Ammon's horn (tissue), 1 donor: ENCODE data around the gene GARS1.
A peak's percentile ranks its signal among the peaks of the same experiment; 100 is the strongest.
"Not testable (repeated sequence)": the region's sequence is repeated elsewhere in the genome, so short reads cannot be mapped to it uniquely, and the experiment has no call there.

Experiments
- DNase-seq: peaks from one replicate; pipeline ENCODE4 v3.0.0-alpha.2; 2016; ENCODE audit warnings: low spot score

The GARS1 gene, protein sequence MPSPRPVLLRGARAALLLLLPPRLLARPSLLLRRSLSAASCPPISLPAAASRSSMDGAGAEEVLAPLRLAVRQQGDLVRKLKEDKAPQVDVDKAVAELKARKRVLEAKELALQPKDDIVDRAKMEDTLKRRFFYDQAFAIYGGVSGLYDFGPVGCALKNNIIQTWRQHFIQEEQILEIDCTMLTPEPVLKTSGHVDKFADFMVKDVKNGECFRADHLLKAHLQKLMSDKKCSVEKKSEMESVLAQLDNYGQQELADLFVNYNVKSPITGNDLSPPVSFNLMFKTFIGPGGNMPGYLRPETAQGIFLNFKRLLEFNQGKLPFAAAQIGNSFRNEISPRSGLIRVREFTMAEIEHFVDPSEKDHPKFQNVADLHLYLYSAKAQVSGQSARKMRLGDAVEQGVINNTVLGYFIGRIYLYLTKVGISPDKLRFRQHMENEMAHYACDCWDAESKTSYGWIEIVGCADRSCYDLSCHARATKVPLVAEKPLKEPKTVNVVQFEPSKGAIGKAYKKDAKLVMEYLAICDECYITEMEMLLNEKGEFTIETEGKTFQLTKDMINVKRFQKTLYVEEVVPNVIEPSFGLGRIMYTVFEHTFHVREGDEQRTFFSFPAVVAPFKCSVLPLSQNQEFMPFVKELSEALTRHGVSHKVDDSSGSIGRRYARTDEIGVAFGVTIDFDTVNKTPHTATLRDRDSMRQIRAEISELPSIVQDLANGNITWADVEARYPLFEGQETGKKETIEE

GRCh38 chr7:30594540-30595435, at the start of gene GARS1:
Gene GARS1 (plus strand): TSS chr7:30594878. CDS start chr7:30594922, 44 bp downstream.
- peak; percentile 89 for DNase-seq

DNA sequence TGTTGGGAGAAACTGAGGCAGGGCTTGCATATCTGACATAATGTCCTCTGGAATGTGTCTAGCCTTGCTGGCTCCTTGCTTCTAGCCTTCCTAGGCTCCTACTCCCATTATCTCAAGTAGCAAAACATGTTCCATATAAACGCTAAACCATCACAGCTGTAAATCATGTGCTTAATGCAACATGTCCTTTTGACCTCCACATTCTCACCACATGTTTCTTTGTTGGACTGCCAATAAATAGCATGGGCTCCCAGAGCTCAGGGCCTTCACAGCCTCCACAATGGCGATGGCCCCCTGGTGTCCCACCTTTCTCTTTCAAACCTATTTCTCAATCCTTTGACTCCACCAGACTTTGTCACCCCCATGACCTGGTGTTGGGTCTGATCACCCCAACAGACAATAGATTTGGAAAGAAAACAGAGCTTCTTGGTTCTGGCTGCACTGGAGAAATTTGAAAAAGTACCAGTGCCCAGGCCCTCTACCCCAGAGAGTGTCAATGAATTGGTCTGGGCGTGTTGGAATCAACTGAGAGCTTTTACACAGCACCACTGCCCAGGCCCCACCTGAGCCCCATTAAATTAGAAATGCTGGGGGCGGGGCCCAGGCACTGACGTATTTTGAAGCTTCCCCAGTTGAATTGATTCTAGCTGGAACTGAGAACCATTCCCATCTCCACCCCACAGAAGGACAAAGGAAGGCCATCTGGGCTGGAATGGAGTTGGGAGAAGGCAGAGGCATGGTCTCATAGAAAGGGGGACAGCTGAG, 48.7 kb upstream of the GARS1 start:
- no peak for DNase-seq

DNA sequence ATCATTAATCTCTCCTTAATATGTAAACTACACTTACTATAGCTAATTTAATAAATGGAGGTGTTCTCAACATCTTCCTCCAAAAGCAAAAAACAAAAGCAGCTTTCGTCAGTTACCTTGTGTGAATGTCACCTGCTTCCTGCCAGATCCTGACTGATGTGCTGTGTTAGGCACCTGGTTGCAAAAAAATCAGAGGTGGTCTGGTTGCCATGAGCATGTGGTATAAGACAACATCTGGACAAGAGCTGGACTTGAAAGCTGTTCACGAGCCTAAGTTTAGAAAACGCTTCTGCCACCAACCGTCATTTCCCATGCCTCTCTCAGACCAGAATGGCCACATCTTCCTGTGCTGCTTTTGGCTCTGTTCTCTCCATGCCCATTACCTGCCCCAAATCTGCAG, 48.1 kb upstream of the GARS1 start:
- no peak for DNase-seq

DNA sequence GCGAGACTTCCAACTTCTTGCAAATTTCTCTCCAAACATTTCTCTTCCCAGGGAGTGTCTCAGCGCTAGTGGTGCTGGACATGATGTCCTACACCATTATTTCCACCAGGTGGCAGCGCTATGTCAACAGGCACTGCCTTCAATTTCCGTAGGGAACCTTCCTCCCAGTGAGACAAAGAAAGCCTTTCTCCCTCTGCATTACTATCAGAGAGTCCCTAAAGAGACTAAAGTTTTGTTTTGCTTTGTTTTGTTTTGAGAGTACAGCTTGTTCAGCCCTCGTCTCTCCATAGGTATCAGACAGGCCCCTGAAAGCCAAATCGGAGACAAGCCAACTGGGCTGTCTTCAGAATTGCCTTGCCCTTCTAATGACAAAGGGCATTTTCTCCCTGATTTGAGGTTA, 45.8 kb upstream of the GARS1 start:
- peak; percentile 94 for DNase-seq

DNA sequence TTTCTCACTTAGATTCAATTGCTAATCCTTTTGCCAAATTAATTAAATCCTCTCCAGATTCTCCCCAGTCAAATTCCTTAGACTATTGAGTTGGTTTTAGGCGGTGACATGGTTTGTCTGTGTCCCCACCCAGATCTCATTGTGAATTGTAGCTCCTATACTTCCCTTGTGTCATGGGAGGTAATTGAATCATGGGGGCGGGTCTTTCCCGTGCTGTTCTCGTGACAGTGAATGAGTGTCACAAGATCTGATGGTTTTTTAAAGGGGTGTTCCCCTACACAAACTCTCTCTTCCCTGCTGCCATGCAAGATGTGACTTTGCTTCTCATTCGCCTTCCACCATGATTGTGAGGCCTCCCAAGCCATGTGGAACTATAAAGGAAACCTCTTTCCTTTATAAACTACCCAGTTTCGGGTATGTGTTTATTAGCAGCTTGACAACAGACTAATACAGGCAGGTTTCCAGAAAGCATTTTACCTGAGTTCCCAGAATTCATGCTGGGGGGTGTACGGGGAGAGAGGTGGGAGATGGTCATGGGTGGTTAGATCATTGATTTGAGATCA, 44.7 kb upstream of the GARS1 start:
- DNase-seq = no peak

DNA sequence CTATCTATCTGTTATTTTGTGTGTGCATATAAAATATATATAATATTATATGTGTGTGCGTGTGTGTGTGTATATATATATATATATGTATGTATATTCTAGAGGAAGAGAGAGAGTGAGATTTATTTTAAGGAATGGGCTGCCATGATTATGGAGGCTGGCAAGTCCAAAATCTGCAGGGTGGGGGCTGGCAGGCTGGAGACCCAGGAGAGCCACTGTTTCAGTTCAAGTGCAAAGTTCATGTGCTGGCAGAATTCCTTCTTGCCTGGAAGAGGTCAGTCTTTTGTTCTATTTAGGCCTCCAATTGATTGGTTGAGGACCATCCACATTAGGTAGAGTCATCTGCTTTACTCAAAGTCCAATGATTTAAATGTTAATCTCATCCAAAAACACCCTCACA, 42.3 kb upstream of the GARS1 start:
- DNase-seq = no peak

- no peak for DNase-seq
Observed at GRCh38 chr7:30553141-30553540, 41.5 kb upstream of the GARS1 start.

- no peak for DNase-seq
Observed at GRCh38 chr7:30553546-30553945, 41.1 kb upstream of the GARS1 start.

DNA sequence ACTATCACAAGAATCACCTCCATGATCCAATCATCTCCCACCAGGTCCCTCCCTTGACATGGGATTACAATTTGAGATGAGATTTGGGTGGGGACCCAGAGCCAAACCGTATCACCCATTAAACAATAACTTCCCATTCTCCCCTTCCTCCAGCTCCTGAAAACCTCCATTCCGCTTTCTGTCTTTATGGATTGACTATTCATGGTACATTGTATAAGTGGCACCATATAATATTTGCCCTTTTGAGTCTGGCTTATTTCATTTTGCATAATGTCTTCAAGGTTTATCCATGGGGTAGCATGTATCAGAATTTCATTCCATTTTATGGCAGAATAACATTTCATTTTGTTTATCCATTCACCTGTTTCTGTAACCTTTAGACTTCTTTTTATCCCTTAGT, 39.2 kb upstream of the GARS1 start:
- DNase-seq = no peak

DNA sequence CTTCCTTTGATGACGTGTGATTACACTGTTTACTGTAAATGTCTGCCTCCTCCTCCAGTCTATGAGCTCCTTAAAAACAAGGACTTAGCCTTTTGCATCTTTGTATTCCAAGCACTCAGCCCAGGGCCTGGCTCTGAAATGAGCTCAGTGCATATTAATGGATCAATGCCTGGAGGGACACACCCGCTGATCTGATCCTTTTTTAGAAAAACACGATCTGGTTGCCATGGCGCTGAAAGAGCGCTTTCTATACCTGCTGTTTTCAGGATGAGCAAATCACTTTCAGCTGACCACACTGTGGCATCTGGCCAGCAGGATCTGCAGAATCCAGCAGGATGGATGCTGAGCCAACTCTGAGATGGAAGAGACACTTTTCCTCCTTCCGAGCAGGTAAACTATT, 37.8 kb upstream of the GARS1 start:
- DNase-seq = peak; percentile 67

DNA sequence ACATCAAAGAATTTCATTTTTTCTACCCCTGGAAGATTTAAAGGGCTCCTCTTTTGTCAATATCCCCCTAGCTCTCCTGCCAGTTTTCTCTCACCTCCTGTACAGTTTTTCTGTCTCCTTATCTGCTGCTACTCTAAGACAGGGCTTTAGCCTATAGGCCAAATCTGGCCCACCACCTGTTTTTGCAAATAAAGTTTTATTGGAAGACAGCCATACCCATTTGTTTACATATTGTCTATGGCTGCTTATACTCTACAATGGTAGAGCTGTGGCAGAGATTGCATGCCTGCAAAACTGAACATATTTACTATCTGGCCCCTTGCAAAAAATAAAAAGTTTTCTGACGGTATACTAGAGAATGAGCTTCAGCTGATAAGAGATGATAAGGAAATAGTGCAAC, 37.4 kb upstream of the GARS1 start:
- DNase-seq = no peak

DNA sequence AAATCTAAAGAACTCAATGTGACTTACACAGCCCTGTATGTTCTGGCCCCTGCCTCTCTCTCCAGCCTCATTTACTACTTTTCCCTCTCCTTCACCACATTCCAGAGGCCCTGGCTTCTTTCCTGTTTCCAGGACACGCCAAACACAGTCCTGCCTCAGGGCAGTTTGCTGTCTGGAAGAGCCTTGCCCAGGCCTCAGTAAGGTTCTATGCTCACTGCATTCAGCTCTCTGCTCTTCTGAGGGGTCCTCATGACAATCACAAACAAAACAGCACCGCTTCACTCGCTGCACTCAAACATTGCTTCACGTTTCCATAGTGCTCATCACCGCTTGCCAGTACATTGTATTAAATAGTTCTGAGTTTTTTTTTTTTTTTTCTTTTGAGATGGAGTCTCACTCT, 35.1 kb upstream of the GARS1 start:
- DNase-seq = peak; percentile 24

DNA sequence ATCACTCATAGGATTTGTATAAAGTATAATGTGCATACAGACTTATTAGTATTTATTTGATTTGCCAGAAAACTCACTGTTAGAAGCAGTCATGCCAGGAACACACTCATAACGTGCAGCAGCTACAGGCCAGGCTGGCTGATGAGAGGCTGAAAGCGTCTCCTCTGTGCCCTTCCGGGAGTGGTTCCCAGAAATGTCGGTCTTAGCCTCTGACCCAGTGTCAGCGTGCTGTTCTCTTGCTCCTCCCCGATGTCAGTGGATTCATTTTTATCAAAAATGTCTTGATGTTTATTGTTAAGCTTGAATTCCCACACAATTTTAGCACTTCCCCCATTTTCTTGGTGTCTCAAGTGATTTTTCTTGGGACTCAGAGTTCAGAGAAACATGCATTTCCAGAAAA, 33.3 kb upstream of the GARS1 start:
- DNase-seq = no peak

- DNase-seq = no peak
Observed at GRCh38 chr7:30562498-30562897, 32.2 kb upstream of the GARS1 start.

DNA sequence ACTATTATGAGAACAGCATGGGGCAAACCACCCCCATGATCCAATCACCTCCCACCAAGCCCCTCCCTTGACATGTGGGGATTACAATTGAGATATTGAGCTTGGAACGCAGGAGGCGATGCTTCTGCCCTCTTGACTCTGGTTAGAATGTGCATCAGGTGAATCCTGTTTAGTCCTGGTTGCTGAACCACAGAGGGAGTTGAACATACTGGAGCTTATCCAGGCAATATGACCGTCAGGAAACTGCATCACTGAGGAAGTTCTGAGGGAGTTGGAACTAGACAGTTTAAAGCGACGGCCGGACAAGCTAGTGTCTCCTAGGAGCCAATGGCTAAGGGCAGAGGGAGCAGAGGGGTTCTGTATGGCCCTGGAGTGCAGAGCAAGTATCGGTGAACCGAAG, 31.8 kb upstream of the GARS1 start:
- DNase-seq = no peak

GRCh38 chr7:30563326-30563942, 31.2 kb upstream of the GARS1 start:
- no peak for DNase-seq

DNA sequence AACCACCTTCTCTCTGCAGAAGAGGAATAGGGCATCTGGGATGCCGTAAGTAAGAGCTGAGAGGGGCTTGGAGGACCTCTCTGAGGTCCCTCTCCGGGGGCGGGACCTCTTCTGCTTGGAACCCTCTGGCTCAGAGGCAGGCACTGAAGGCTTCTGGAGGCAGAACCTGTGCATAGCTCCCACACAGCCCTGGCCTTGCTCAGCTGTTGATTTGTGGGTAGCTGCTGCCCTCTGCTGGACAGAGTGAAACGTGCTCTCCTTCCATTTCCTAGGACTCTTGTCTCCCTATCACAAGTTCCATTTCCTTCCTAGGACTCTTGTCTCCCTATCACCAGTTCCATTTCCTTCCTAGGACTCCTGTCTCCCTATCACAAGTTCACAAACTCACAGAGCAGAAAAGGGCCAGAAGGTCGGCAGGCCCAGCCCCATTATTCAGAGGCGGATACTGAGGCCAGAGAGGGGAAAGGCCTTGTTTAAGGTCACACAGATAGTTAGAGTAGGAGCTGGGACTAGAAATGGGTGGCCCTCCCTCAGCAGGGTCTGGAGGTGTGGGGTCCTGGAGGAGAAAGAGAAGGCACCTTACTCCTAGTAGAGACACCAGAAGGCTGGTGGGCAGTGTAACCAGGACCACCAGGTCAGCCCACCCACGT, 30.3 kb upstream of the GARS1 start:
- DNase-seq = peak; percentile 96

- no peak for DNase-seq
Observed at GRCh38 chr7:30566596-30566995, 28.1 kb upstream of the GARS1 start.

- no peak for DNase-seq
Observed at GRCh38 chr7:30567081-30567480, 27.6 kb upstream of the GARS1 start.

DNA sequence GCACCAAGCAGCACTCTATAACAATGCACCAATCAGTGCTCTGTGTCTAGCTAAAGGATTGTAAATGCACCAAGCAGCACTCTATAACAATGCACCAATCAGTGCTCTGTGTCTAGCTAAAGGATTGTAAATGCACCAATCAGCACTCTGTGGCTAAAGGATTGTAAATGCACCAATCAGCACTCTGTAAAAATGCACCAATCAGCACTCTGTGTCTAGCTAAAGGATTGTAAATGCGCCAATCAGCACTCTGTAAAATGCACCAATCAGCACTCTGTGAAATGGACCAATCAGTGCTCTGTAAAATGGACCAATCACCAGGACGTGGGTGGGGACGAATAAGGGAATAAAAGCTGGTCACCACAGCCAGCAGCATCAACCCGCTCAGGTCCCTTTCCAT, 24.4 kb upstream of the GARS1 start:
- not testable (repeated sequence) for DNase-seq
